Measurements from ENCODE around the gene RBM26. TPM values are rescaled to one million over a fixed set of nuclear protein-coding genes. Genes with fewer than 3 reads are reported as not detected.

The RBM26 gene
- polyA plus RNA-seq, 1 experiment, result 29.1 TPM

- H3K9me3 ChIP-seq (ENCODE audit: control insufficient read depth, insufficient read depth, low read length), result peaks cover 3% of the 10 kb centered on the region
- DNase-seq (ENCODE audit: low read depth, low spot score), result no peak
- no peak for TF ChIP-seq CTCF (IDR thresholded peaks at IDR 0.05; ENCODE audit: low read depth, low read length)
- H3K27ac ChIP-seq (ENCODE audit: low read depth, low read length), result no peak overlapping the region
- no peak overlapping the region for H3K4me3 ChIP-seq (ENCODE audit: low read depth, low read length)
- ChIA-PET CTCF (interaction anchor here (0.8 to 1.1 kb wide), 2 partner anchors 10 to 23 kb away, joined by 4 to 8 read pairs; no protein-coding TSS in a partner anchor), POLR2A (interaction anchor here (0.6 to 0.9 kb wide), 4 partner anchors 8 to 143 kb away, joined by 3 to 5 read pairs (median 4); partner anchors contain the start of gene NDFIP2)
- no peaks in the 10 kb centered on the region for H3K27me3 ChIP-seq (ENCODE audit: control insufficient read depth, insufficient read depth, low read length)
Measured at GRCh38 chr13:79401259-79402070, 4.6 kb downstream of the RBM26 start.

GRCh38 chr13:79398915-79399314 is 7.1 kb downstream of the RBM26 start:
- Histone ChIP-seq H3K27me3 (ENCODE audit: control insufficient read depth, insufficient read depth, low read length) (no peaks in the 10 kb centered on the region), H3K27ac (ENCODE audit: low read depth, low read length) (no peak overlapping the region), H3K4me3 (ENCODE audit: low read depth, low read length) (no peak overlapping the region), H3K9me3 (ENCODE audit: control insufficient read depth, insufficient read depth, low read length) (peaks cover 7% of the 10 kb centered on the region)
- ChIA-PET CTCF (interaction anchor here (1.4 to 2.9 kb wide), 2 partner anchors 18 to 25 kb away, joined by 3 to 14 read pairs; no protein-coding TSS in a partner anchor), POLR2A (no interaction called here)
- no peak for TF ChIP-seq CTCF (IDR thresholded peaks at IDR 0.05; ENCODE audit: low read depth, low read length)
- no peak for DNase-seq (ENCODE audit: low read depth, low spot score)

- Histone ChIP-seq H3K27ac (ENCODE audit: low read depth, low read length) (no peak overlapping the region), H3K4me3 (ENCODE audit: low read depth, low read length) (no peak overlapping the region), H3K9me3 (ENCODE audit: control insufficient read depth, insufficient read depth, low read length) (peaks cover 7% of the 10 kb centered on the region), H3K27me3 (ENCODE audit: control insufficient read depth, insufficient read depth, low read length) (no peaks in the 10 kb centered on the region)
- DNase-seq (ENCODE audit: low read depth, low spot score), result no peak
- CTCF ChIA-PET, result interaction anchor here (0.7 to 2.9 kb wide), 3 partner anchors 17 to 1277 kb away, joined by 3 to 14 read pairs (median 12); no protein-coding TSS in a partner anchor
- TF ChIP-seq CTCF (IDR thresholded peaks at IDR 0.05; ENCODE audit: low read depth, low read length), result no peak
- POLR2A ChIA-PET, result no interaction called here
Measured at GRCh38 chr13:79398127-79398526, 7.9 kb downstream of the RBM26 start.

GRCh38 chr13:79395881-79396280 is 10.2 kb downstream of the RBM26 start:
- DNase-seq (ENCODE audit: low read depth, low spot score), result no peak
- CTCF ChIA-PET, result no interaction called here
- peaks cover 7% of the 10 kb centered on the region for H3K9me3 ChIP-seq (ENCODE audit: control insufficient read depth, insufficient read depth, low read length)
- POLR2A ChIA-PET, result no interaction called here
- no peak for TF ChIP-seq CTCF (IDR thresholded peaks at IDR 0.05; ENCODE audit: low read depth, low read length)
- no peak overlapping the region for H3K27ac ChIP-seq (ENCODE audit: low read depth, low read length)
- H3K4me3 ChIP-seq (ENCODE audit: low read depth, low read length), result no peak overlapping the region
- no peaks in the 10 kb centered on the region for H3K27me3 ChIP-seq (ENCODE audit: control insufficient read depth, insufficient read depth, low read length)

- no peak for DNase-seq (ENCODE audit: low read depth, low spot score)
- no peak for TF ChIP-seq CTCF (IDR thresholded peaks at IDR 0.05; ENCODE audit: low read depth, low read length)
- H3K4me3 ChIP-seq (ENCODE audit: low read depth, low read length), result no peak overlapping the region
- POLR2A ChIA-PET, result interaction anchor here (0.6 kb wide), 1 partner anchor 8 kb away, joined by 3 read pairs; no protein-coding TSS in a partner anchor
- no peak overlapping the region for H3K27ac ChIP-seq (ENCODE audit: low read depth, low read length)
- H3K9me3 ChIP-seq (ENCODE audit: control insufficient read depth, insufficient read depth, low read length), result peaks cover 7% of the 10 kb centered on the region
- CTCF ChIA-PET, result no interaction called here
- H3K27me3 ChIP-seq (ENCODE audit: control insufficient read depth, insufficient read depth, low read length), result no peaks in the 10 kb centered on the region
Measured at GRCh38 chr13:79393564-79394249, 12.3 kb downstream of the RBM26 start.

All from AG04450 (cell line).